ENCODE results near the gene HYI.

DNA sequence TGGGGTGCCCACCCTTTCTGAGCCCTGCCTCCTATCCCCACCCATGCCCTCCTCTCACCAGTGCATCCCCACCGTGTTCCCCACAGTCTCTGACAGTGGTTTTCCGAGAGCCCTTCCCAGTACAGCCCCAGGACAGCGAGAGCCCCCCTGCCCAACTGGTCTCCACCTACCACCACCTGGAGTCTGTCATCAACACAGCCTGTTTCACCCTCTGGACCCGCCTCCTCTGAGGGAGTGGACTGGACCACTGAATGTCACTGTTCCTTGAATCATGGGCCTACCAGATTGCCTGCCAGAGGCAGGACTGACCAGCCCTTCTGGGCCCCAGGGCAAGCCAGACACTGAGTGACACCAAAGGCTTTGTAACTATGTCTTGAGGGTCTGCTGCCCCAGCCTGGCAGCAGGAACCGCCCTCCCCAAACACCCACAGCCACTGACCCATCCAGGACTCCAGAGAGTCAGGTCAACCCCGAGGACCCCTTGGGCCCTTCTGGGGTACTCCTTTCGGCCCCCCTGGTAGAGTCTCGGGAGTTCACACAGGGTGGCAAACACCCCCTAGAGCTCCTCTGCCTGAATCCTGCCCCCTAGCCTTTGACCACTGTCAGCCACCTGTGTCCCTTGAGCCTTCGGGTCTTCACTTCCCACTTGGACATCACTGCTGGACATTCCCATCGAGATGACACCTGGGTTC is 3.3 kb downstream of the HYI start:
- TF ChIP-seq, protein P1, sequence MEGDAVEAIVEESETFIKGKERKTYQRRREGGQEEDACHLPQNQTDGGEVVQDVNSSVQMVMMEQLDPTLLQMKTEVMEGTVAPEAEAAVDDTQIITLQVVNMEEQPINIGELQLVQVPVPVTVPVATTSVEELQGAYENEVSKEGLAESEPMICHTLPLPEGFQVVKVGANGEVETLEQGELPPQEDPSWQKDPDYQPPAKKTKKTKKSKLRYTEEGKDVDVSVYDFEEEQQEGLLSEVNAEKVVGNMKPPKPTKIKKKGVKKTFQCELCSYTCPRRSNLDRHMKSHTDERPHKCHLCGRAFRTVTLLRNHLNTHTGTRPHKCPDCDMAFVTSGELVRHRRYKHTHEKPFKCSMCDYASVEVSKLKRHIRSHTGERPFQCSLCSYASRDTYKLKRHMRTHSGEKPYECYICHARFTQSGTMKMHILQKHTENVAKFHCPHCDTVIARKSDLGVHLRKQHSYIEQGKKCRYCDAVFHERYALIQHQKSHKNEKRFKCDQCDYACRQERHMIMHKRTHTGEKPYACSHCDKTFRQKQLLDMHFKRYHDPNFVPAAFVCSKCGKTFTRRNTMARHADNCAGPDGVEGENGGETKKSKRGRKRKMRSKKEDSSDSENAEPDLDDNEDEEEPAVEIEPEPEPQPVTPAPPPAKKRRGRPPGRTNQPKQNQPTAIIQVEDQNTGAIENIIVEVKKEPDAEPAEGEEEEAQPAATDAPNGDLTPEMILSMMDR (IDR thresholded peaks at IDR 0.05) = no peak
- TF ChIP-seq ZFX (IDR thresholded peaks at IDR 0.05; ENCODE audit: borderline replicate concordance) = no peak
